ENCODE measurements around the gene STAU1. TPM values are rescaled to one million over a fixed set of nuclear protein-coding genes. Genes with fewer than 3 reads are reported as not detected.

The STAU1 gene
- total and polyA plus RNA-seq, 4 donors, result 29.3 to 84.9 (median 56.3) TPM

GRCh38 chr20:49132995-49133478 is 55.1 kb downstream of the STAU1 start:
- Histone ChIP-seq H3K4me3 (no peak overlapping the region), H3K27me3 (ENCODE audit: control insufficient read depth in 3 of 3, insufficient read depth in 3 of 3, low read length in 2 of 3) (no peaks in the 10 kb centered on the region), H3K27ac (ENCODE audit: low read depth in 1 of 2, low read length in 1 of 2) (no peak overlapping the region), H3K4me1 (ENCODE audit: control insufficient read depth in 5 of 5, insufficient read depth in 5 of 5, low read length in 5 of 5) (no peaks in the 10 kb centered on the region), H3K36me3 (ENCODE audit: control insufficient read depth in 4 of 4, insufficient read depth in 4 of 4, low read length in 4 of 4) (peaks cover 11 to 17% (median 14%) of the 10 kb centered on the region in 4 donors), H3K9me3 (ENCODE audit: control insufficient read depth in 4 of 4, insufficient read depth in 3 of 4, low read length in 3 of 4) (no peaks in the 10 kb centered on the region), H3K9ac (ENCODE audit: insufficient read depth in 1 of 2, low read length in 2 of 2) (no peak overlapping the region)
- WGBS, 2 donors, result 42 to 44% methylated on average over 5 of the region's 5 CpGs
- DNase-seq (peak in 2 of 3 donors; percentile 85 to 90), ATAC-seq (ENCODE audit: insufficient read depth, low FRiP score) (peak; percentile 66)
- TF ChIP-seq CTCF (IDR thresholded peaks at IDR 0.05; ENCODE audit: control extremely low read depth, extremely low read depth), result peak; percentile 55

- Histone ChIP-seq H3K4me3 (no peak overlapping the region), H3K4me1 (ENCODE audit: control insufficient read depth in 5 of 5, insufficient read depth in 5 of 5, low read length in 5 of 5) (no peaks in the 10 kb centered on the region), H3K27me3 (ENCODE audit: control insufficient read depth in 3 of 3, insufficient read depth in 3 of 3, low read length in 2 of 3) (no peaks in the 10 kb centered on the region), H3K9me3 (ENCODE audit: control insufficient read depth in 4 of 4, insufficient read depth in 3 of 4, low read length in 3 of 4) (no peaks in the 10 kb centered on the region), H3K27ac (ENCODE audit: low read depth in 1 of 2, low read length in 1 of 2) (no peak overlapping the region), H3K36me3 (ENCODE audit: control insufficient read depth in 4 of 4, insufficient read depth in 4 of 4, low read length in 4 of 4) (peaks cover 14 to 24% (median 20%) of the 10 kb centered on the region in 4 donors), H3K9ac (ENCODE audit: insufficient read depth in 1 of 2, low read length in 2 of 2) (no peak overlapping the region)
- WGBS, 2 donors, result 98% methylated on average over 10 of the region's 10 CpGs
- DNase-seq (no peak), ATAC-seq (ENCODE audit: insufficient read depth, low FRiP score) (no peak)
- no peak for TF ChIP-seq CTCF (IDR thresholded peaks at IDR 0.05; ENCODE audit: control extremely low read depth, extremely low read depth)
Observed at GRCh38 chr20:49123982-49124381, 64.2 kb downstream of the STAU1 start.

- H3K4me3 ChIP-seq, result no peak overlapping the region
- no peak overlapping the region for H3K27ac ChIP-seq (ENCODE audit: low read depth in 1 of 2, low read length in 1 of 2)
- WGBS, 2 donors, result 94% methylated on average over 13 of the region's 13 CpGs
- no peak for TF ChIP-seq CTCF (IDR thresholded peaks at IDR 0.05; ENCODE audit: control extremely low read depth, extremely low read depth)
- H3K9me3 ChIP-seq (ENCODE audit: control insufficient read depth in 4 of 4, insufficient read depth in 3 of 4, low read length in 3 of 4), result no peaks in the 10 kb centered on the region
- no peak overlapping the region for H3K9ac ChIP-seq (ENCODE audit: insufficient read depth in 1 of 2, low read length in 2 of 2)
- DNase-seq, result no peak
- ATAC-seq (ENCODE audit: insufficient read depth, low FRiP score), result no peak
- H3K27me3 ChIP-seq (ENCODE audit: control insufficient read depth in 3 of 3, insufficient read depth in 3 of 3, low read length in 2 of 3), result no peaks in the 10 kb centered on the region
- no peaks in the 10 kb centered on the region for H3K4me1 ChIP-seq (ENCODE audit: control insufficient read depth in 5 of 5, insufficient read depth in 5 of 5, low read length in 5 of 5)
- peaks cover 21 to 33% (median 27%) of the 10 kb centered on the region in 4 donors for H3K36me3 ChIP-seq (ENCODE audit: control insufficient read depth in 4 of 4, insufficient read depth in 4 of 4, low read length in 4 of 4)
Observed at GRCh38 chr20:49122920-49123319, 65.2 kb downstream of the STAU1 start.

GRCh38 chr20:49119988-49120387 is 68.1 kb downstream of the STAU1 start:
- H3K27ac ChIP-seq (ENCODE audit: low read depth in 1 of 2, low read length in 1 of 2), result no peak overlapping the region
- no peak overlapping the region for H3K9ac ChIP-seq (ENCODE audit: insufficient read depth in 1 of 2, low read length in 2 of 2)
- TF ChIP-seq CTCF (IDR thresholded peaks at IDR 0.05; ENCODE audit: control extremely low read depth, extremely low read depth), result no peak
- H3K9me3 ChIP-seq (ENCODE audit: control insufficient read depth in 4 of 4, insufficient read depth in 3 of 4, low read length in 3 of 4), result no peaks in the 10 kb centered on the region
- no peaks in the 10 kb centered on the region for H3K27me3 ChIP-seq (ENCODE audit: control insufficient read depth in 3 of 3, insufficient read depth in 3 of 3, low read length in 2 of 3)
- ATAC-seq (ENCODE audit: insufficient read depth, low FRiP score), result no peak
- no peak for DNase-seq
- H3K4me1 ChIP-seq (ENCODE audit: control insufficient read depth in 5 of 5, insufficient read depth in 5 of 5, low read length in 5 of 5), result no peaks in the 10 kb centered on the region
- no peak overlapping the region for H3K4me3 ChIP-seq
- H3K36me3 ChIP-seq (ENCODE audit: control insufficient read depth in 4 of 4, insufficient read depth in 4 of 4, low read length in 4 of 4), result peaks cover 30 to 49% (median 39%) of the 10 kb centered on the region in 4 donors
- 96% methylated on average over 7 of the region's 7 CpGs for WGBS, 2 donors

Measured in lung (tissue), 12 donors.